ENCODE measurements around the gene PRKD2. TPM values are rescaled to one million over a fixed set of nuclear protein-coding genes. Genes with fewer than 3 reads are reported as not detected.

PRKD2 gene
- polyA plus RNA-seq, 3 donors, result 6.5 to 46.9 (median 8.1) TPM

DNA sequence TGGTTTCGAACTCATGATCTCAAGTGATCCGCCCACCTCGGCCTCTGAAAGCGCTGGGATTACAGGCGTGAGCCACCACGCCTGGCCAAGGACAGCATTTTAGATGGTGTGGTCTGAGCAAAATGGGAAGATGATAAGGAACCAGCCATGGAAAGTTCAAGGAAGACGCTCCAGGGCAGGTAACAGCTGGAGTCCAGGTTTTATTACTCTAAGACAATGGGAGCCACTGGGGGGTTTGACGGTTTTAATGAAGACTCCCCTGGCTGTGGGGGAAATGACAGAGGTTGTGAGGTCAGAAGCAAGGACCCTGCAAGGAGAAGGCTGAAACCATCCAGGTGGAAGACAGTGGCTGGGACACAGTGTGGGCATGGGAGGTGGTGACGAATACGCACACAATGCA is 20.9 kb downstream of the PRKD2 start:
- no peak overlapping the region for H2AFZ ChIP-seq (ENCODE audit: insufficient read depth, low read depth, low read length, poor library complexity, severe bottlenecking)
- H3K4me3 Mint-ChIP-seq, result no peak overlapping the region
- peak overlapping the region in 1 of 7 donors; percentile 10 for H3K27ac Mint-ChIP-seq
- H3K36me3 Mint-ChIP-seq, result peaks cover 88 to 99% of the 10 kb centered on the region in 2 donors
- H4K20me1 ChIP-seq (ENCODE audit: insufficient read depth, low read length), result peaks cover 7% of the 10 kb centered on the region
- peaks cover 0 to 2% (median 0%) of the 10 kb centered on the region in 3 donors for H3K27me3 Mint-ChIP-seq (ENCODE audit: low read depth in 3 of 3)
- no peak for DNase-seq
- no peak for TF ChIP-seq CTCF (IDR thresholded peaks at IDR 0.05)
- WGBS (ENCODE audit: insufficient coverage), result over 99% methylated on average over 8 of the region's 10 CpGs
- H3K9ac ChIP-seq (ENCODE audit: insufficient read depth, low read length, poor library complexity, severe bottlenecking), result no peak overlapping the region
- H3K79me2 ChIP-seq (ENCODE audit: insufficient read depth, low read length), result no peaks in the 10 kb centered on the region
- peaks cover 86 to 99% of the 10 kb centered on the region in 2 donors for H3K36me3 ChIP-seq (replicated peaks in 1 of 2; ENCODE audit: control insufficient read depth in 1 of 2, insufficient read depth in 2 of 2, low read length in 2 of 2)
- H3K9me3 Mint-ChIP-seq, result peaks cover 0 to 11% (median 2%) of the 10 kb centered on the region in 7 donors
- H3K4me1 ChIP-seq (ENCODE audit: control insufficient read depth in 1 of 2, insufficient read depth in 2 of 2, low read length in 2 of 2), result peaks cover 0 to 2% of the 10 kb centered on the region in 2 donors
- H3K4me1 Mint-ChIP-seq, result peaks cover 3% of the 10 kb centered on the region
- intact Hi-C loops (cut with micrococcal nuclease), result no loop called here
- H3K27me3 ChIP-seq (ENCODE audit: control insufficient read depth in 2 of 2, insufficient read depth in 2 of 2, low read length in 2 of 2), result no peaks in the 10 kb centered on the region
- H3K27ac ChIP-seq (ENCODE audit: low read depth in 1 of 2, low read length in 2 of 2), result no peak overlapping the region
- no peak overlapping the region for H3K4me2 ChIP-seq (replicated peaks; ENCODE audit: extremely low read depth, low read length, poor library complexity, severe bottlenecking)
- no peak overlapping the region for H3K4me3 ChIP-seq (replicated peaks in 1 of 3; ENCODE audit: low read depth in 2 of 3, low read length in 3 of 3)
- H3K9me3 ChIP-seq (replicated peaks in 1 of 2; ENCODE audit: control insufficient read depth in 1 of 2, insufficient read depth in 1 of 2, low read length in 2 of 2), result peaks cover 0 to 4% of the 10 kb centered on the region in 2 donors

DNA sequence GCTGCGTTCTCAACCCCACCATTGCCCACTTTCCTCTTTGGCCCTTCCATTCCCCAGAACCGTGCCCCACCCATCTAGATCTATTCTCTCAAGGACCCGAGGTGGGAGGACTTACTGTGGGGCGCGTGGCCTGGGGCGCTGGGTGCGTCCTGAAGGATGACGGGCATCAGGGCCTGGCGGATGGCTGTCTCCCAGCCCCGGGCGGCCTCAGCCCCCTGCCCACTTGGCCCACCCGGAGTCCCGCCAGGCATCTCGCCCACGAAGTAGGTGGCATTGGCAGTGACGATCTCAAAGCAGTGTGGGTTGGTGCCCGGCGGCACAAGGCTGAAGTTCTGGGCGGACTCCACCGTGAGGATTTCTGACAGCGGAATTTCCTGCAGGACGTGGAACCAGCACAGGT is 23.2 kb downstream of the PRKD2 start:
- Mint-ChIP-seq H3K4me1 (peaks cover 3% of the 10 kb centered on the region), H3K27ac (no peak overlapping the region), H3K27me3 (ENCODE audit: low read depth in 3 of 3) (peaks cover 0 to 3% (median 2%) of the 10 kb centered on the region in 3 donors), H3K36me3 (peaks cover 91 to 100% of the 10 kb centered on the region in 2 donors), H3K9me3 (peaks cover 0 to 11% (median 2%) of the 10 kb centered on the region in 7 donors), H3K4me3 (no peak overlapping the region)
- TF ChIP-seq CTCF (IDR thresholded peaks at IDR 0.05), result no peak
- intact Hi-C loops (cut with micrococcal nuclease), result no loop called here
- Histone ChIP-seq H3K9me3 (replicated peaks in 1 of 2; ENCODE audit: control insufficient read depth in 1 of 2, insufficient read depth in 1 of 2, low read length in 2 of 2) (peaks cover 0 to 4% of the 10 kb centered on the region in 2 donors), H4K20me1 (ENCODE audit: insufficient read depth, low read length) (peaks cover 4% of the 10 kb centered on the region), H3K79me2 (ENCODE audit: insufficient read depth, low read length) (no peaks in the 10 kb centered on the region), H3K4me2 (replicated peaks; ENCODE audit: extremely low read depth, low read length, poor library complexity, severe bottlenecking) (no peak overlapping the region), H3K27ac (ENCODE audit: low read depth in 1 of 2, low read length in 2 of 2) (no peak overlapping the region), H3K36me3 (replicated peaks in 1 of 2; ENCODE audit: control insufficient read depth in 1 of 2, insufficient read depth in 2 of 2, low read length in 2 of 2) (peaks cover 88 to 99% of the 10 kb centered on the region in 2 donors), H3K9ac (ENCODE audit: insufficient read depth, low read length, poor library complexity, severe bottlenecking) (no peak overlapping the region), H3K4me1 (ENCODE audit: control insufficient read depth in 1 of 2, insufficient read depth in 2 of 2, low read length in 2 of 2) (peaks cover 0 to 2% of the 10 kb centered on the region in 2 donors), H3K4me3 (replicated peaks in 1 of 3; ENCODE audit: low read depth in 2 of 3, low read length in 3 of 3) (no peak overlapping the region), H3K27me3 (ENCODE audit: control insufficient read depth in 2 of 2, insufficient read depth in 2 of 2, low read length in 2 of 2) (no peaks in the 10 kb centered on the region), H2AFZ (ENCODE audit: insufficient read depth, low read depth, low read length, poor library complexity, severe bottlenecking) (no peak overlapping the region)
- DNase-seq, result no peak
- 97% methylated on average over 22 of the region's 22 CpGs for WGBS (ENCODE audit: insufficient coverage)
